Ureter (tissue), 1 donor: ENCODE data around the gene KMT2D. TPM values are rescaled to one million over a fixed set of nuclear protein-coding genes. Genes with fewer than 3 reads are reported as not detected.

Experiments used
- DNase-seq: peaks from one replicate; pipeline ENCODE4 v3.0.0-alpha.2; 2020; ENCODE audit warnings: low spot score
- total RNA-seq: library from RNA; stranded (reverse); gene quantifications from one replicate; pipeline ENCODE4 v1.2.4, GENCODE V29; 2023
- donor health status: DM: yes; HTN: yes; CAD: no.

Gene KMT2D
- total RNA-seq, 1 donor from 2014 or later = 115 TPM

- no peak for DNase-seq
Observed at GRCh38 chr12:49052451-49053208, 8.0 kb downstream of the KMT2D start.

- no peak for DNase-seq
Observed at GRCh38 chr12:49051777-49052438, 8.7 kb downstream of the KMT2D start.

DNA sequence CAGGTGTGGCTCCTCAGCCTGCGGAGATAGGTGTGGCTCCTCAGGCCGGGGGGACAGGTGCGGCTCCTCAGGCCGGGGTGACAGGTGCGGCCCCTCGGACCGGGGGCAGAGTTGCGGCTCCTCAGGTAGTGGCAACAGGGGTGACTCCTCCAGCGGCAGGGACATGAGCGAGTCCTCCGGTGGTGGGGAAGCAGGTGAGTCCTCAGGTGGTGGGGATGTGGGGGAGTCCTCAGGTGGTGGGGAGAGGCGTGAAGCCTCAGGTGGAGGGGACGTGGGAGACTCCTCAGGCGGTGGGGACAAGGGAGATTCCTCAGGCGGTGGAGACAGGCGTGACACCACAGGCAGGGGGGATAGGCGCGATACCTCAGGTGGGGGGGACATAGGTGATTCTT, 9.2 kb downstream of the KMT2D start:
- DNase-seq = no peak

DNA sequence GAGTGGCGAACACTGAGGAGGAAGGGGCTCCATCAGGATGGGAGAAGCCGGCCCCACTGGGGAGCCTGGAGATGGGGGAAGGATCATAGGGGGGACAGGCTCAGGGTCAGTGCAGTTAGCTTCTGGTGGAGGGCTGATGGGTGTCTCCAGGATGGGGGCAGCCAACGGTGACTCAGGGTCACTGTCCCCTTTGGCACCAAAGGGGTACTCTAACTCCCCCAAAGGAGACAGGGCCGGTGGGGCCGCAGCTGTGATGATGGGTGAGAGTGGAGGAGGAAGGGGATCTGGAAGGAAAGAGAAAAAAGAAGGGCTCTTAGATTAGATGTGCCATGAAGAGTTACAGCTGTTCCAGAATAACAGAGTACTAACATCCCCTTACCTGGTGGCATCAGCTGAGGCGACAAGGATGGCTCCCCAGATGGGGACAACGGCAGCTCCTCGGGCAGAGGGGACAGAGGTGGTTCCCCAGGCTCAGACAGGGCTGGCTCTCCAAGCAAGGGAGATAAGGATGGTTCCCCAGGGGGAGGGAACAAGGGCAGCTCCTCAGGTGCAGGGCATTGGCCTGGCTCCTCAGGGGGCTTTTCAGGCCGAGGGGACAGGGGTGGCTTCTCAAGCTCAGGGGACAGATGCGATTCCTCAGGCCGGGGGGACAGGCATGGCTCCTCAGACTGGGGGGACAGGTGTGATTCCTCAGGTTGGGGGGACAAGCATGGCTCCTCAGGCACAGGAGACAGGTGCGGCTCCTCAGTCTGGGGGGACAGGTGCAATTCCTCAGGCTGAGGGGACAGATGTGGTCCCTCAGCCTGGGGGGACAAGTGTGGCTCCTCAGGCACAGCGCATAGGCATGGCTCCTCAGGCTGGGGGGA, 9.9 kb downstream of the KMT2D start:
- DNase-seq = no peak

DNA sequence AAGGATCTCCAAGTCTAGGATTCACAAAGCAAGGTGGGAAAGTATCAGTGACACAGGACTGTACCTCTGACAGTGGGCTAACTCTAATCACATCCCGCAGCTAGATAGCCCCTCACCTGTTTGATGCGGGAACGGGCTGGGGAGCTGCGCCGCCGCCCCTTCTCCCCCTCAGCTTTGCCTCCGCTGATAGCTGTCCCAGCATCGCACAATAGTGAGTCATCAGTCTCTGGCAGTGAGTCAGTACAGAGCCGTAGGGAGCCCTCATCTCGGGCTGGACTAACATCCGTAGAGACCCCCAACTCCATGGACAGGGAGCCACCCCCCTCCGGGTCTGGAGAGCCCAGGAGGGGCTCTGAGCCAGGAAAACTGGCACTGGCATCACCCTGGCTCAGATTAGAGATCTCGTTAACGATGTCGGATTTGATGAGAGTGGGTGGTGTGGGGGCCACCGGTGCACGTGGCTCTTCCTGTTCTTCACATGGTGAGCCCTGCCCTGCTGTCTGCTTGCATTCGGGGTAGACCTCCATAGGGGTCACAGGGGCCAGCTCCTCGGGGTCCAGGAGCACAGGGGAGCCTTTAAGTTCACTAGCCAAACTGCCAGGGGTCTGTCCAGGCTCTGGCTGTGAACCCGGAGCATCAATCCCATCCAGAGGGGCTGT, 10.9 kb downstream of the KMT2D start:
- no peak for DNase-seq

DNA sequence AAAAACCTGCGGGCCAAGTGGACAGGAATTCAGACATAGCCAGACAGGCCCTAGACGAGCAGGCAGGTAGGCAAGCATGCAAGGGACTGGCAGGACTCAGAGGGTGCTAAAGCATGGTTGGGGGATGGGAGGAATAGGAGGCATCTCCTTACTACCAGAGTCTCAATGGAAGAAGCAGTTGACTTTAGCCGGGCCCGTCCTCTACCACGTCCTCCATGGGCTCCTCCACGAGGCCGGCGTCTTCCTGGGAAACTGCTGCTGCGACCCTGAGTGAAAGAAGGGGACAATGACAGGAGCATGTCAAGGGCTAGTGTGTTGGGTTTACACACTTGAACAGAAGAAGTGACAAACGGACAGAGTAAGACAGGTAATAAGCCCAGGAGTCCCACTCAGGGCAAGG, 11.6 kb downstream of the KMT2D start:
- no peak for DNase-seq

DNA sequence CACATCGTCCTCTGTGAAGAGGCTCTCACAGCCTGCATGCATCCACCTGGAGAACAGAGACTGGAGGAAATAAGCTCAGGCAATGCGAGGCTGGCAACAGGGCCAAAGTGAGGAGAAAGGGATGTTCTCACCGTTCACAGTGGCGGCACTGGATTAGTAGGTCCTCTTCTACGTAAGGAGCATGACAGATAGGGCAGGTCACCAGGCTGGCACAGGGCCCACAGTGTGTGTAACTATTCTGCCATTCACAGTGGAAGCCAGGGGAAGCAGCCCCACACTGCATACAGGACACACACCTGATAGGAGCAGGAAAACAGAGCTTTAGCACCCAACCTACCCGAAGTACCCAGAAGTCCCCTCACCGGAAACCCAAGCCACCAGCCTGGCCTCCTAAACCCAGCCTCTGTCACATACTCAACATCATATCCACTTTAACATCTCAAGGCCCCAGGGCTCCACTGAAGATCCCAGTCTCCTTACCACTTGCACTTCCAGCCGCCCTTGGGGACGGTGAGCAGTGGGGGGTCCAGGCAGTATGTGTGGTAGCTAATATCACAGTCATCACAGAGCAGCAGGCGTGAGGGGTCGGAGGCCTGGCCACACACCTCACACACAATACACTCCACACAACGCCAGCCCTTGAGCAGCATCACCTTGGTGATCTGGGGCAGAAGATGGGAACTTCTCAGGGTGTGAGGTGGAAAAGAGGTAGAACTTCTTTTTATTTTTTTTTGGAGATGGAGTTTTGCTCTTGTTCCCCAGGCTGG, 14.3 kb downstream of the KMT2D start:
- DNase-seq = no peak

GRCh38 chr12:49044660-49045059, 15.9 kb downstream of the KMT2D start:
- no peak for DNase-seq

- DNase-seq = no peak
Observed at GRCh38 chr12:49043856-49044258, 16.7 kb downstream of the KMT2D start.

DNA sequence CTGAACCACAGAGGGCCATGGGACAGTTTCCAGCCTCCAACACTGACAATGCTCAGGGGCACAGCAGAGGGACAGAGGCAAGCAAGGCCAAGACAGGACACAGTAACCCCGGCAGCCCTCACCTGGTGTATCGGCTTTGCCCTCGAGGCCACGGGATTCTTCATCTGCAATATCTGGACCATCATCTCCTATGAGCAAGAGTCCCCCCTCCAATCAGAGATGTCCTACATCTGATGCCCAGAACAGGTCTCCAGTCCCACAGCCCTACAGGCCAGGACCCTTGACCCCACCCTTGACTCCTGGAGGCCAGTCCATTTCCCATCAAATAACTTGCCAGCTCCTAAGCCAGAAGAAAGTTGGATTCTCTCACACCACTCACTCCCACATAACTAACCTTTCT, 17.4 kb downstream of the KMT2D start:
- no peak for DNase-seq

DNA sequence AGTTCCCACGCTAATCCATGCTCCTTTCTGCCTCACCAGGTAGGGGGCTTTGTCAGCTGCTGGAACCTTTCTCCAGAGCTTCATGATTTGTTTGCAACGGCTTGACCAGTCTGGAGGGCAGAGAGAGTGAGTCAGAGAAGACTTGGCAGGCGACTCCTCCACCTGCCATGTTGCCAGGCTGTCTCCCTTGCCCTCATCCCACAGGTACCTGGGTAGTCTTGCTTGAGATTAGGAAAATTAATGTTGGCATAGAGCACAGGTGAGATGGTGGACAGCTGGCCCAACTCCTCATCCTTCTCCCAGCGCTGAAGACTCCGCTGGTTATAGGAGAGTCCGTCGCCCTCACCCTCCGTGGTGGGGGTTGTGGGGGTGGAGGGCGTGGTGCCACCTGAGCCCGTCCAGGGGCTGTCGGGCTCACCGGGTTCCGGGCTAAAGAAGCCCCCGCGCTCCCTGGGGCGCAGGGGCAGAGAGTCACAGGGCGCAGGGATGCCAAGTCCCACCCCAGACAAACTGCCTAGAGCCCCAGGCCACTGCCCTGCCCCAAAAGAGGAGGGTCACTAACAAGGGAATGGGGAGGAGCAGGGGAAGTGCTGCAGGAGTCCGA, 18.6 kb downstream of the KMT2D start:
- DNase-seq = no peak

DNA sequence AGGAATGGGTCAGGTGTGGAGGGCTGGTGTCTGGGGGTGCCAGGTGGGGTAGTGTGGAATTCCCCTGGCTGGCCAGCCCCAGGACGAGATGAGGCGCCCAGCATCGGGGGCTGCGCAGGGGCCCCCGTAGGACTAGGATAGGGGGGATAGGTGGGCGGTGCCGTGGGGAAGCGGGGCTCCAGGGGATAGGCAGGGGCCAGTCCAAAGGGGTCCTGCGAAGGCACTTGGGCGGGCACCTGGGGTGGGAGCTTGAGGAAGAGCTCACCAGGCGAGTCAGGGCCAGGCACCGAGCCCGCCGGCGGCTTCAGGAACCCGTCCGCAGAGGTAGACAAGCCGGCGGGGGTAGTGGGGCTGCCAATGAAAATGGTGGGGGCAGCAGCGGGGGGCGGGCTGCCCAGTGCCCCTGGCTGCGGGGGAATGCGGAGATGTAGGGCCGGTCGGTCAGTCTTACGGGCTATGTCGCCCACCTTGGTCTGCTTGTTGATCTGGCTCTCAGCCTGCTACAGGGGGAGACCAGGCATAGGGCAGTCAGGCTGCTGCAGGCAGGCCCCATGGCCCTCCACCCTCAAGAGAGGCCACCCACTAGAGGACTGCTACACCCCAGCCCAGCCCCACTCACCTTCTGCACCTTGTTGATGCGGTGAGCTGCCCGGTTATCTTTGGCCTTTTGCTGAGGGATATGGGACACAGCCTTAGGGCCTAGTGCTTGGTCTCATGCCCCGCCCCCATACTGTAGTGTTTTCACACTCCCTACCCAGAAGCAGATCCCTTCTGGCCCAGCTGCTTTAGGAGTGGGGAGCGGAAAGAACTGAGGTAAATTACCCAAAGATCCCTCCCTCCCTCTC, 19.3 kb downstream of the KMT2D start:
- no peak for DNase-seq

DNA sequence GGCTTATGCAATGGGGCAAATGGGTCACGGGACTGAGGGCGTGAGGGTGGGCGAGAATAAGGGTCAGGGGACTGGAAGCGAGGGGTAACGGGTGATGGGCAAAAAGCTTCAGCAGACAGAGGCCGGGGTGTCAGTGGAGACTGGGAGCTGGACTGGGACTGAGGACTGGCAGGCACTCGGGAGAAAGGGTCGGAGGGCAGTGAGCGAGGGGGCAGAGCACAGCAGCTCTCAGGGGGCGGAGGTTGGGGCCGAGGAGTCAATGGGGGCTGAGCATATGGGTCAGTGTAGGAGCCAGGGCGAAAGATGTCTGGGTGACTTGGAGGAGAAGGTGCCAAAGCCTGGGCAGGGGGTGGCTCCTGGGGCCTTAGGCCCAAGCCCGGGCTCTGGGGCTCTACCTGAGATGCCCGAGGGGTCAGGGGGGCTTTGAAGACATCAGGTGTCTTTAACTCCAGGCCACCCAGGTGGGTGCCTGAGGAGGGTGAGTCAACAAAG, 20.2 kb downstream of the KMT2D start:
- no peak for DNase-seq

DNA sequence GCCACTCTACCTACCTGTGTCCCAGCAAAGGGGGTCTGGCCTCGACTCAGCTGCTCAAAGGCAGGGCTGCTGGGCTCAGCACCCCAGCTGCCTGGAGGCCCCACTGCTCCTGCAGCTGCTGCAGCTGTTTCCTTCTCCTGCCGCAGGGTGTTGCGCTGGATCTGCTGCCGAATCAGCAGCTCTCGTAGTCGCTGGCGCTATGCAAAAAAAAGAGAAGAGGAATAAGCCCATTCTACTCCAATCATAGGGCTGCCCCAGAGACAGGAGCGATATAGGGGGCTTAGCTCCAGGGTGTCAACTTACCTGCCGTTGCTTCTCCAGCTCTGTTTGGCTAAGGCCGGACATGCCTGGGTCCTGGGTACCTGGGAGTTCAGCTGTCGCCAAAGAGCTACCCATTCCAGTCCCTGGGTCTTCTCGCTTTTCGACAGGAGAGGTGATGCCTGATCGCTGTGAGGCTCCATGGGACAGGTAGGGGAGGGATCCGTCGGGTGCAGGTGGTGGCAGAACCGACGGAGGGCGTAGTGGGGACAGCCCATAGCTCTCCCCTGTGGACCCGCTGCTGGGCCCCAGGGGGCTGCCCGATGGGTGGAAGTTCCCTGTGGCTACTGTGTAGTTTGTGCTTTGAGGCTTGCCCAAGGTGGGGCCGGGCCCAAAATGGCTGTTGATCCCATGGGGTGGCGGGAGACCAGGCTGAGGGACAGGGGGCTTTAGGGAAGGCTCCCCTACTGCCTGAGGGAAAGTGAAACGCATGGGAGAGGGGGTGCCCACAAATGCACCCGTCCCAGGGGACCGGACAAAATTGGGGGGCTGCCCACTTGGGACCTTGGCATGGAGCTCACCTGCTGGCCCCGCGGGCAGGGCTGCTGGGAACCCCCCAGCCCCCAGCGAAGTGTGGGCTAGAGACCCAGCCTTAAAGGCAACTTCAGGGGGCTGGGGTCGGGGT, 20.9 kb downstream of the KMT2D start:
- no peak for DNase-seq

GRCh38 chr12:49038291-49038955, 22.2 kb downstream of the KMT2D start:
- DNase-seq = no peak

DNA sequence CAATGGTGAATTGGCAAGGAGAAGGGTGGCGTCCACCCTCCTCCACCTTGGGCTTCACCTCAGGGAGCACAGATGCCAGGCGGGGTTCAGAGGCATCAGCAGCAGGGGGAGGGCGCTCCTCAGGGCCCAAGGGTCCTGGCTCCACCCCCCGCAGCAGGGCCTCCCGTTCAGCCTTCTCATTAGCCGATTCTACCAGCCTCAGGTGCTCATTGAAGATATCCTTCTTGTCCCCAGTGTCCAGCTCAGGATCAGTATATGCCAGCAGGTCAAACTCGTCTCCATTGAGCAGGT, 22.7 kb downstream of the KMT2D start:
- no peak for DNase-seq

DNA sequence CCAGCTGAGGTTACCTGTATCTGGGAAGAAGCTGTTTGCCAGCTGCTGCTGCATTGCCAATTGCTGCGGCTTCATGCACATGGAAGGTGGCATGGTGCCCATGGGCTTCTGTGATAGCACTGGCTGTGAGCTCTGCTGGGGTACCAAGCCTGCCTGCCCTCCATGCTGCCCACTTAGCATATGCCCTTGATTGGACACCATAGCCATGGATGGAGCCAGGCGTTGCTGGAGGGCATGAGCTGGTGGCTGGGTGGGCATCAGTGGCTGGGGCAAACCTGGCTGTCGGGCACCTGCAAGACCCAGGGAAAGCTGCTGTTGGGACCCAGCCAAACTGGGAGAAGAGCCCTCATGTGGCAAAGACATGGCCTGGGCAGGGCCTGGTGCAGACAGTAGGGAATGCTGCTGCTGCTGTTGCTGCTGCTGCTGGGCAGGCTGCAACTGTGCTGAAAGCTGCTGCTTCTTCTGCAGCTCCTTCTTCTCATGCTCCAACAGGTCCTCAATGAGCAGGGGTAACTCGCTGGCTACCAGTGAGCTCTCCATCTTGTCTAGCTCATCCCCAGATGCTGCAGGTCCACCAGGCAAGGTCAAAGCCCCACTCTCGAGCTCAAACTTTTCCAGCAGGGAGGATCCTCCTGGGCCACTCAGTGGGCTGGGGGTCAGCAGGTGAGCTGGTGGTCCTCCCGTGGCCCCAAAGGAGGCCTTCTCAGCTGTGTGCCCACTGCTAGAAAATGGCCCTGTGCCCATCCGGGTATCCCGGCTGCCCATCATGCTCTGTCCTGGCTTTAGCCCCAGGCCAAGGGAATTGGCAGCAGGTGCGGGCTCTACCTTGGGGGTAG, 23.3 kb downstream of the KMT2D start:
- DNase-seq = no peak
